ENCODE results near the gene RARB.

The RARB gene

DNA sequence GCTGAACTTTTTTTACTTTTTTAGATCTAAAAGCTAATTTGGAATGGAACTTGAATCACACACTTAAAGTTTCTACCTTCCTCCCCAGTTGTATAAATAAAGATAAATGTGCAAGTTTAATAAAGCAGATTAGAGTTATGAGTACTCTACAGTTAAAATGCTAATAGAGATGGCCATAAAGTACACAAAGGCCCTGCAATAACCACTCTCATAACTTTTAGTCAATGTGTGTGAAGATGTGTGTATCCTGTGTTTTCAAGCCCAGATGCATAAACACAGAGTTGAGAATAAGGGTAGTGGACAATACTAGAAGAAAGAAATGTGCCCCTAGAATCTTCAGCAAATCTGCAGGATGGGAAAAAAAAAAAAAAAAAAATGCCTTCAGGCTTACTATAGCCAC lies 191.3 kb downstream of the RARB start:
- DNase-seq, result no peak

DNA sequence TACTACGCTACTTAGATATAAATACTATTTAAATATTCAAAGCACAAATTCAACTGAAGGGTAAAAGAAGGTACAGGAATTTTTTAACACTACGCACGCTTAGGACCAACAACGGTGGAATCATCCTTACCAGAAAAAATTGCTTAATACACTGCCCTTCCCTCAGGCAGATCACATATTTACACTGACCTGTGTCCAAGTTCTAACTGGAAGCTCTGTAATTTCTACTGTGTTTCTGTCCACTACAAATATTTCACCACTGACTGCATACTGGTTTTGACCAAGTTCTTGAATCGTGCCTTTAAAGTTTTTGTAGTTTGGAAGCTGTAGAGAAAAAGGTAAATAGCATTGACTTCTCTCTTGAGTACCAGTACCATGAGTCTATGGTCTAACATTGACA lies 192.4 kb downstream of the RARB start:
- DNase-seq, result no peak

- no peak for DNase-seq
Observed at GRCh38 chr3:25621087-25621486, 193.0 kb downstream of the RARB start.

GRCh38 chr3:25631989-25632388 lies 203.9 kb downstream of the RARB start:
- no peak for DNase-seq

GRCh38 chr3:25633919-25634318 lies 205.9 kb downstream of the RARB start:
- no peak for DNase-seq

- no peak for DNase-seq
Observed at GRCh38 chr3:25635038-25635437, 207.0 kb downstream of the RARB start.

Measured in CD4-positive, alpha-beta T cell treated with Interleukin-21 for 1 hour (primary cell).